B cell (primary cell): ENCODE results near the gene FOXJ1.

Experiments
- EZH2 ChIP-seq: IDR thresholded peaks from 2 replicates; pipeline ENCODE4 v1.6.1; 2012; ENCODE audit warnings: borderline replicate concordance, low read depth, mild to moderate bottlenecking, moderate library complexity, low read length; ENCODE audit not compliant: insufficient read depth, poor library complexity, severe bottlenecking
- TF ChIP-seq, protein P1 (sequence below): fragments of 200-600 bp; IDR thresholded peaks from one replicate; pipeline ENCODE4 v1.8.0; 2022; ENCODE audit warnings: antibody characterized with exemption, mild to moderate bottlenecking

DNA sequence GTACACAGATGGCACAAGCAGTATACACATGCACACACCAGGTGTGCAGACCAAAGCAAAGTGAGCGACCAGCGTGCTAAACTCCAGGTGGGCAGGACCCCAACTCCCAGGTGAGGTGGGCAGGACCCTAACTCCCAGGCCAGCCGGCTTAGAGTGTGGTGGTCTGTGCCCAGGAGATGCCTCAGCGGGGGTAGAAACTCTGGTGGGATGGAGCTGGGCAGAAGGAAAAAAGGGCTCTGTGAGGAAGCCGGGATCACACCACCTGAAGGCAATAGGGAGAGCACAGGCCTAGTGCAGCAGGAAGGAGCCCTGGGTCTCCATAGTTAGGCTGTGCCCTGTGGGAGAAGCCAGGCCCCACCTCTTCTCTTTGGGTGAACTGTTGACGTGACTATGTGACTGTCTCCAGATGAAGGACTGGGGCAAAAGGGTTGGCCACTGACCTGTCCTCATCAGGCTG lies 1.6 kb upstream of the FOXJ1 start:
- TF ChIP-seq, protein P1, sequence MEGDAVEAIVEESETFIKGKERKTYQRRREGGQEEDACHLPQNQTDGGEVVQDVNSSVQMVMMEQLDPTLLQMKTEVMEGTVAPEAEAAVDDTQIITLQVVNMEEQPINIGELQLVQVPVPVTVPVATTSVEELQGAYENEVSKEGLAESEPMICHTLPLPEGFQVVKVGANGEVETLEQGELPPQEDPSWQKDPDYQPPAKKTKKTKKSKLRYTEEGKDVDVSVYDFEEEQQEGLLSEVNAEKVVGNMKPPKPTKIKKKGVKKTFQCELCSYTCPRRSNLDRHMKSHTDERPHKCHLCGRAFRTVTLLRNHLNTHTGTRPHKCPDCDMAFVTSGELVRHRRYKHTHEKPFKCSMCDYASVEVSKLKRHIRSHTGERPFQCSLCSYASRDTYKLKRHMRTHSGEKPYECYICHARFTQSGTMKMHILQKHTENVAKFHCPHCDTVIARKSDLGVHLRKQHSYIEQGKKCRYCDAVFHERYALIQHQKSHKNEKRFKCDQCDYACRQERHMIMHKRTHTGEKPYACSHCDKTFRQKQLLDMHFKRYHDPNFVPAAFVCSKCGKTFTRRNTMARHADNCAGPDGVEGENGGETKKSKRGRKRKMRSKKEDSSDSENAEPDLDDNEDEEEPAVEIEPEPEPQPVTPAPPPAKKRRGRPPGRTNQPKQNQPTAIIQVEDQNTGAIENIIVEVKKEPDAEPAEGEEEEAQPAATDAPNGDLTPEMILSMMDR = no peak
- no peak for TF ChIP-seq EZH2
